DOHH2 (cell line): ENCODE results near the gene RNF32.

Experiments
- H3F3A ChIP-seq: fragments of 200-600 bp; sonication (generic), shearing (Covaris generic); 2 replicates; pipeline ENCODE4 v1.6.0; 2016; ENCODE audit warnings: antibody characterized with exemption, mild to moderate bottlenecking; ENCODE audit not compliant: control insufficient read depth, insufficient read depth
- H3K27ac ChIP-seq: fragments of 200-600 bp; sonication (generic); 2 replicates; pipeline ENCODE4 v1.5.1; 2014; ENCODE audit warnings: low read depth, mild to moderate bottlenecking, low read length, moderate library complexity
- H3K27me3 ChIP-seq: fragments of 200-600 bp; sonication (generic); 2 replicates; pipeline ENCODE4 v1.6.1; 2014; ENCODE audit warnings: mild to moderate bottlenecking, low read length, mixed read lengths; ENCODE audit not compliant: control insufficient read depth
- H3K36me3 ChIP-seq: fragments of 200-600 bp; sonication (generic); 2 replicates; pipeline ENCODE4 v1.6.1; 2014; ENCODE audit warnings: mild to moderate bottlenecking, low read length, moderate library complexity, mixed read lengths; ENCODE audit not compliant: control insufficient read depth
- H3K4me1 ChIP-seq: fragments of 200-600 bp; sonication (generic); 2 replicates; pipeline ENCODE4 v1.6.1; 2014; ENCODE audit warnings: mild to moderate bottlenecking, low read length, mixed read lengths; ENCODE audit not compliant: control insufficient read depth
- H3K4me2 ChIP-seq: fragments of 200-600 bp; sonication (generic); 2 replicates; pipeline ENCODE4 v1.6.0; 2014; ENCODE audit warnings: mild to moderate bottlenecking, low read length, moderate library complexity
- H3K4me3 ChIP-seq: fragments of 200-600 bp; sonication (generic); 2 replicates; pipeline ENCODE4 v1.5.1; 2014; ENCODE audit warnings: mild to moderate bottlenecking, low read length, mixed read lengths
- H3K79me2 ChIP-seq: fragments of 200-600 bp; sonication (generic); 2 replicates; pipeline ENCODE4 v1.6.1; 2014; ENCODE audit warnings: mild to moderate bottlenecking, low read length, mixed read lengths; ENCODE audit not compliant: control insufficient read depth
- H3K9me2 ChIP-seq: fragments of 200-600 bp; sonication (generic); replicated peaks from 2 replicates; pipeline ENCODE4 v1.6.1; 2014; ENCODE audit warnings: mild to moderate bottlenecking, low read length, mixed read lengths; ENCODE audit not compliant: control insufficient read depth
- H3K9me3 ChIP-seq: fragments of 200-600 bp; sonication (generic); 2 replicates; pipeline ENCODE4 v1.6.1; 2014; ENCODE audit warnings: antibody characterized with exemption, low read length, mixed read lengths; ENCODE audit not compliant: control insufficient read depth, insufficient read depth
- H4K20me1 ChIP-seq: fragments of 200-600 bp; sonication (generic); 2 replicates; pipeline ENCODE4 v1.6.0; 2014; ENCODE audit warnings: low read depth, mild to moderate bottlenecking, antibody characterized with exemption, low read length, moderate library complexity; ENCODE audit not compliant: control insufficient read depth, insufficient read depth
- EZH2phosphoT487 ChIP-seq: fragments of 200-600 bp; sonication (generic); IDR thresholded peaks from 2 replicates; pipeline ENCODE4 v1.6.1; 2017; ENCODE audit warnings: borderline replicate concordance, mild to moderate bottlenecking, antibody characterized with exemption, low read length, moderate library complexity, mixed read lengths
- TF ChIP-seq, protein P1 (sequence below): fragments of 200-600 bp; sonication (generic); IDR thresholded peaks from one replicate; pipeline ENCODE4 v1.5.1; 2014; ENCODE audit warnings: antibody characterized with exemption, mild to moderate bottlenecking, low read depth, low read length; ENCODE audit not compliant: poor library complexity, severe bottlenecking

RNF32 gene

DNA sequence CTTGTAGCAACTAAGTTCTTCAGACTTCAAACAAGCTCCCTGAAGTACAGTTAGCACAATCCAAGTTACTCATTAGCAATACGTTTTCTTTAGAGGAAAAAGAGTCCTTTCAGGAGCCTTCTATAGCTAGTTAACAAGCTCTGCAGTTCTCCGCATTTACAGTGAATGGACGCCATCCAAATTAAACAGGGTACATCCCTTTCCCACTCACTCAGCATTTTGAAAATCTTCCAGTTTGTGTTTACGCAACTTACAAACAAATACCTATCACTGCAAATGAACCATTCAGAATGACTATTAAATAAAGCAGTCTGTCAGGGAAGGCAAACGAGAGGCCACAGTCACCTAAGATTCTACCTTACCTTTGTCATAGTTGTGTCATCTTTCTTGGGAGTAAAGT lies 84.5 kb downstream of the RNF32 start:
- Histone ChIP-seq H3K4me1 (no peaks in the 10 kb centered on the region), H3K27ac (no peak overlapping the region), H3F3A (peaks cover 3% of the 10 kb centered on the region; the same call in 1 of the 2 replicates), H4K20me1 (no peaks in the 10 kb centered on the region), H3K9me3 (no peaks in the 10 kb centered on the region), H3K4me2 (no peak overlapping the region), H3K36me3 (peaks cover 24% of the 10 kb centered on the region), H3K27me3 (no peaks in the 10 kb centered on the region), H3K79me2 (no peaks in the 10 kb centered on the region), H3K9me2 (no peaks in the 10 kb centered on the region), H3K4me3 (no peak overlapping the region)
- TF ChIP-seq, protein P1, sequence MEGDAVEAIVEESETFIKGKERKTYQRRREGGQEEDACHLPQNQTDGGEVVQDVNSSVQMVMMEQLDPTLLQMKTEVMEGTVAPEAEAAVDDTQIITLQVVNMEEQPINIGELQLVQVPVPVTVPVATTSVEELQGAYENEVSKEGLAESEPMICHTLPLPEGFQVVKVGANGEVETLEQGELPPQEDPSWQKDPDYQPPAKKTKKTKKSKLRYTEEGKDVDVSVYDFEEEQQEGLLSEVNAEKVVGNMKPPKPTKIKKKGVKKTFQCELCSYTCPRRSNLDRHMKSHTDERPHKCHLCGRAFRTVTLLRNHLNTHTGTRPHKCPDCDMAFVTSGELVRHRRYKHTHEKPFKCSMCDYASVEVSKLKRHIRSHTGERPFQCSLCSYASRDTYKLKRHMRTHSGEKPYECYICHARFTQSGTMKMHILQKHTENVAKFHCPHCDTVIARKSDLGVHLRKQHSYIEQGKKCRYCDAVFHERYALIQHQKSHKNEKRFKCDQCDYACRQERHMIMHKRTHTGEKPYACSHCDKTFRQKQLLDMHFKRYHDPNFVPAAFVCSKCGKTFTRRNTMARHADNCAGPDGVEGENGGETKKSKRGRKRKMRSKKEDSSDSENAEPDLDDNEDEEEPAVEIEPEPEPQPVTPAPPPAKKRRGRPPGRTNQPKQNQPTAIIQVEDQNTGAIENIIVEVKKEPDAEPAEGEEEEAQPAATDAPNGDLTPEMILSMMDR = no peak
- TF ChIP-seq EZH2phosphoT487 = no peak

DNA sequence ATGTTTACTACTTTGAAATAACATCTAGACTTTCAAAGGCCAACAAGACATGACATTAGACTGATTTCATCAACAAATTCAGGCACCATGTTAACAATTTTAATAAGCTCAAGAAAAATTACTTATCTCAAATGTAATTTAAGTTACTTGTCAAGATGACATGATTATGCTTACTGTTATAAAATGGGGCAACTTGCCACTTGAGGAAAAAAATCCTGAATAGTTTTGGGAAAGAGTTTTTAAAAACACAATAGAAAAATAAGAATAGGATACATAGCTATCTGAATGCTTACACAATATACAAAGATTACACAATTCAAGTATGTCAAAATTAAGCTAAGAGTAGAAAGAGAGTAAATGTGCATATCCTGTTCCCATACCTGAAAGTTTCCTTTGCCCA lies 85.4 kb downstream of the RNF32 start:
- H3K9me2 ChIP-seq = no peaks in the 10 kb centered on the region
- H3K9me3 ChIP-seq = no peaks in the 10 kb centered on the region
- no peaks in the 10 kb centered on the region for H3K4me1 ChIP-seq
- TF ChIP-seq EZH2phosphoT487 = no peak
- TF ChIP-seq, protein P1 = no peak
- no peaks in the 10 kb centered on the region for H4K20me1 ChIP-seq
- no peak overlapping the region for H3K4me2 ChIP-seq
- no peak overlapping the region for H3K4me3 ChIP-seq
- no peaks in the 10 kb centered on the region for H3K27me3 ChIP-seq
- no peak overlapping the region for H3K27ac ChIP-seq
- H3F3A ChIP-seq = peaks cover 3% of the 10 kb centered on the region; the same call in 1 of the 2 replicates
- H3K36me3 ChIP-seq = peaks cover 26% of the 10 kb centered on the region
- no peaks in the 10 kb centered on the region for H3K79me2 ChIP-seq
